ENCODE measurements around the gene KLHDC7B. TPM values are rescaled to one million over a fixed set of nuclear protein-coding genes. Genes with fewer than 3 reads are reported as not detected.

The KLHDC7B gene
- total and polyA plus RNA-seq, 2 of the 13 experiments (the other 11 are each of a cell fraction or from before 2014, with no cell fraction given), result 0.11 TPM; not detected in 1

DNA sequence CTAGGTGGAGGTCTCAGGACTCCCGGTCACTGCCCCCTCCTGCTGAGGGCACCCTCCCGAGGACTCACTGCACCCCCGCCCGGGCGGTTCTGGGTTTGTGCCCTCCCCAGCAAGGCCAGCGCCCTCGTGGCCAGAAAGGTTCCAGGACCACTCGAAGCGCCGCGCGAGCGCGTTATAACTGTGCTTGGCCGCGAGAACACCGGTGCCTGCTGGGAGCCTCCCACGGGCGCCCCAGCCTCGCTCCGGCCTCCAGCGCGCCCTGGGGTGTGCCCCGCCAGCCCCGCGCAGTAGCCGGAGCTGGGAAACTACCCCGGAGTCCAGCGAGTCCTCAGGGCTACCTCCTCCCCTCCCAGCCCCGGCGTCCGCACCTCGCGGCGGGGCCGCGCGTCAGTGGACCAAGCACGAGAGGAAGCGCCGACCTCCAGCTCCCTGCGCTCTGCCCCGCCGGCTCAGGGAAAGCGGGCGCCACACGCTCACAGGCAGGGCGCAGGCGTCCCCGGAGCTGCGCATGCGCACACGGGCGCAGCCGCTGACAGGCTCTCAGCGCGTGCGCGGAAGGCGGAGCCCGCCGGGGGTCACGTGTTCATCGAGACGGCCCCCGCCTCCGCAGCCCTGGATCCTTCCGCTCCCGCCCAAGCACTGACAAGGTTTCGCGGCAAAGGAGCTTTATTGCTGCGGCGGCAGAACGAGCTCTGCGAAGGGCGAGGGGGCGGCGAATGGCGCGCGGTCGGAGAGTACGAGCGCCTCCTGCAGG is 20.4 kb upstream of the KLHDC7B start, which contains the start of gene SCO2 (continued):
- TF ChIP-seq IRF1 (CRISPR knock-in tag; IDR thresholded peaks at IDR 0.05; ENCODE audit: low read depth) (no peak), ZSCAN20 (CRISPR knock-in tag; IDR thresholded peaks at IDR 0.05; ENCODE audit: borderline replicate concordance) (no peak), ZFP41 (CRISPR knock-in tag; IDR thresholded peaks at IDR 0.05; ENCODE audit: borderline replicate concordance) (no peak), ZNF639 (CRISPR knock-in tag; conservative IDR thresholded peaks at IDR 0.05) (peak; percentile 80), ZNF792 (CRISPR knock-in tag; IDR thresholded peaks at IDR 0.05) (peak; percentile 71), ZNF543 (CRISPR knock-in tag; IDR thresholded peaks at IDR 0.05) (peak; percentile 77), MAFG (CRISPR knock-in tag; IDR thresholded peaks at IDR 0.05) (0 out of 2 replicates have a peak, but pooled peaks have one; percentile 46), ZNF331 (CRISPR knock-in tag; IDR thresholded peaks at IDR 0.05) (peak; percentile 37; the same call in 1 of the 2 replicates), FOSL2 (CRISPR knock-in tag; IDR thresholded peaks at IDR 0.05) (peak; percentile 37; the same call in 1 of the 2 replicates), KLF13 (CRISPR knock-in tag; IDR thresholded peaks at IDR 0.05) (no peak)
- TF ChIP-seq, protein P1, sequence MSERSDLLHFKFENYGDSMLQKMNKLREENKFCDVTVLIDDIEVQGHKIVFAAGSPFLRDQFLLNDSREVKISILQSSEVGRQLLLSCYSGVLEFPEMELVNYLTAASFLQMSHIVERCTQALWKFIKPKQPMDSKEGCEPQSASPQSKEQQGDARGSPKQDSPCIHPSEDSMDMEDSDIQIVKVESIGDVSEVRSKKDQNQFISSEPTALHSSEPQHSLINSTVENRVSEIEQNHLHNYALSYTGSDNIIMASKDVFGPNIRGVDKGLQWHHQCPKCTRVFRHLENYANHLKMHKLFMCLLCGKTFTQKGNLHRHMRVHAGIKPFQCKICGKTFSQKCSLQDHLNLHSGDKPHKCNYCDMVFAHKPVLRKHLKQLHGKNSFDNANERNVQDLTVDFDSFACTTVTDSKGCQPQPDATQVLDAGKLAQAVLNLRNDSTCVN (CRISPR knock-in tag; IDR thresholded peaks at IDR 0.05; ENCODE audit: borderline replicate concordance), result peak; percentile 56; the same call in 1 of the 2 replicates
